Activated B cell treated with CpG ODN at 0.5 μM for 24 hours (primary cell): ENCODE measurements around the gene NQO2. TPM values are rescaled to one million over a fixed set of nuclear protein-coding genes. Genes with fewer than 3 reads are reported as not detected.

ENCODE experiments used
- ATAC-seq: fragments of 200-7000 bp; cut with Tn5 transposase; one replicate; pipeline ENCODE4 v1.10.0; 2021; ENCODE audit warnings: low read depth, mild to moderate bottlenecking, moderate library complexity
- CTCF ChIA-PET: fragments of 350-600 bp; sonication (Branson Sonifier 250); formaldehyde crosslinking; loops from one replicate; lab custom pipeline; 2021; ENCODE audit warnings: antibody characterized with exemption; lab: Charles Lee
- POLR2A ChIA-PET: fragments of 350-600 bp; sonication (Branson Sonifier 250); formaldehyde crosslinking; loops from one replicate; lab custom pipeline; 2021; ENCODE audit warnings: antibody characterized with exemption; lab: Charles Lee
- DNase-seq: peaks from one replicate; pipeline ENCODE4 v3.0.0; 2022
- H3K27ac Mint-ChIP-seq: one replicate; pipeline ENCODE4 v1.8.0; 2020; ENCODE audit warnings: mixed read lengths
- H3K27me3 Mint-ChIP-seq: one replicate; pipeline ENCODE4 v1.8.0; 2021; ENCODE audit warnings: mixed read lengths
- H3K36me3 Mint-ChIP-seq: one replicate; pipeline ENCODE4 v1.8.0; 2021; ENCODE audit warnings: low read depth, mixed read lengths
- H3K4me1 Mint-ChIP-seq: one replicate; pipeline ENCODE4 v1.8.0; 2021; ENCODE audit warnings: mixed read lengths
- H3K4me3 Mint-ChIP-seq: one replicate; pipeline ENCODE4 v1.8.0; 2020; ENCODE audit warnings: mild to moderate bottlenecking, mixed read lengths
- H3K9me3 Mint-ChIP-seq: one replicate; pipeline ENCODE4 v1.8.0; 2020; ENCODE audit warnings: mixed read lengths
- CTCF ChIP-seq: fragments of 200-600 bp; IDR thresholded peaks from one replicate; pipeline ENCODE4 v1.8.0; 2022; ENCODE audit warnings: antibody characterized with exemption, mild to moderate bottlenecking
- intact Hi-C: fragments of 100-400 bp; cut with micrococcal nuclease; formaldehyde crosslinking; loops from one replicate; pipeline ENCODE4 v1.15.1; 2024
- total RNA-seq: library from RNA; stranded (reverse); gene quantifications from 2 replicates; pipeline ENCODE4 v1.2.3, GENCODE V29; 2022

The NQO2 gene
- total RNA-seq, 1 donor from 2014 or later, result 12.3 TPM

DNA sequence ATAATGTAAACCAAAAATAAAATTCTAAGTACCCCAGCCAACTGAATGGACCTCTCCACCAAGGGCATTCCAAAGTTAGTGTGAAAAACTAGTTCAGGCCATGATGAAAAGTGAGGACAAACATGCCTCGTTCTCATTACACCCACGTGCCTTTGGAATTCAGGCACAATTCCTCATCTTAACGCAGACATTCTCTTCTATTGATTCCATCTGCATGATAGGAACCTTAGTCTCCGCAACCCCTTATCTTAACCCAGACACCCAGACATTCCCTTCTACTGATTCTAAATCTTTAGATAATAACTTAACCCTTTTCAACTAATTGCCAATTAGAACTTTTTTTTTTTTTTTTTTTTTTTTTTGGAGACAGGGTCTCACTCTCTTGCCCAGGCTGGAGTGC is 20.8 kb upstream of the NQO2 start:
- H3K27ac Mint-ChIP-seq, result no peak overlapping the region
- POLR2A ChIA-PET, result interaction anchor here (0.7 kb wide), 1 partner anchor 10 kb away, joined by 15 read pairs; no protein-coding TSS in a partner anchor

GRCh38 chr6:2979819-2980464 is 19.8 kb upstream of the NQO2 start:
- no peak for TF ChIP-seq CTCF
- peaks cover 20% of the 10 kb centered on the region for H3K27me3 Mint-ChIP-seq
- ATAC-seq (no peak), DNase-seq (no peak)
- no peak overlapping the region for H3K4me3 Mint-ChIP-seq
- POLR2A ChIA-PET, result interaction anchor here (0.7 kb wide), 2 partner anchors 9 kb away, joined by 3 to 15 read pairs; partner anchors contain the start of gene SERPINB6
- no peaks in the 10 kb centered on the region for H3K9me3 Mint-ChIP-seq
- no peak overlapping the region for H3K27ac Mint-ChIP-seq
- CTCF ChIA-PET, result interaction anchor here (0.7 kb wide), 1 partner anchor 1044 kb away, joined by 3 read pairs; no protein-coding TSS in a partner anchor
- H3K36me3 Mint-ChIP-seq, result no peaks in the 10 kb centered on the region
- intact Hi-C loops, result no loop called here
- no peaks in the 10 kb centered on the region for H3K4me1 Mint-ChIP-seq

More for the DNA sequence above, 20.8 kb upstream of the NQO2 start:
- Mint-ChIP-seq H3K4me1 (no peaks in the 10 kb centered on the region), H3K27me3 (peaks cover 20% of the 10 kb centered on the region), H3K9me3 (no peaks in the 10 kb centered on the region), H3K4me3 (no peak overlapping the region), H3K36me3 (no peaks in the 10 kb centered on the region)
- intact Hi-C loops, result no loop called here
- DNase-seq (no peak), ATAC-seq (no peak)
- CTCF ChIA-PET, result interaction anchor here (0.7 to 1.3 kb wide), 2 partner anchors 27 to 1043 kb away, joined by 3 to 4 read pairs; no protein-coding TSS in a partner anchor
- TF ChIP-seq CTCF, result no peak

DNA sequence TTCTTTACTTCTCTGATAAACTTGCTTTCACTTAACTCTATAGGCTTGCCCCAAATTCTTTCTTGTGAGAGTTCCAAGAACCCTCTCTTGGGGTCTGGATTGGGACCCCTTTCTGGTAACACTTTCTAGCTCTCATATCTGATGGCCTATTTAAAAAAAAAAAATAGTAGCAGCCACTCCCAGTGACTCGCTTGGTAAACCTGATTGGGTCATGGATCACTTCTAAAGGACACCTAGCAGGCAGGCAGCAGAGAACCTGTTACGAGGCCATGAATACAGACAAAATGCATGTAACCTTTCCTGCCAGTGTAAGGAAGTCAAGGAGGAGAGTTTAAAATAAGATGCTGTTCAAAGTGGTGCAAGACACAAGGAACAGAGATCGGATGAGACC is 19.2 kb upstream of the NQO2 start:
- no peaks in the 10 kb centered on the region for H3K9me3 Mint-ChIP-seq
- ATAC-seq (no peak), DNase-seq (no peak)
- H3K4me1 Mint-ChIP-seq, result no peaks in the 10 kb centered on the region
- POLR2A ChIA-PET, result interaction anchor here (0.7 kb wide), 1 partner anchor 9 kb away, joined by 3 read pairs; the partner anchor contains the start of gene SERPINB6
- intact Hi-C loops, result no loop called here
- TF ChIP-seq CTCF, result no peak
- H3K4me3 Mint-ChIP-seq, result no peak overlapping the region
- CTCF ChIA-PET, result interaction anchor here (1.1 kb wide), 1 partner anchor 134 kb away, joined by 3 read pairs; no protein-coding TSS in a partner anchor
- H3K27ac Mint-ChIP-seq, result no peak overlapping the region
- peaks cover 20% of the 10 kb centered on the region for H3K27me3 Mint-ChIP-seq
- H3K36me3 Mint-ChIP-seq, result no peaks in the 10 kb centered on the region

- Mint-ChIP-seq H3K9me3 (no peaks in the 10 kb centered on the region), H3K4me1 (peaks cover 2% of the 10 kb centered on the region), H3K4me3 (no peak overlapping the region), H3K27me3 (peaks cover 14% of the 10 kb centered on the region), H3K36me3 (no peaks in the 10 kb centered on the region), H3K27ac (no peak overlapping the region)
- DNase-seq (no peak), ATAC-seq (no peak)
- CTCF ChIA-PET, result interaction anchor here (1.3 kb wide), 1 partner anchor 30 kb away, joined by 4 read pairs; no protein-coding TSS in a partner anchor
- intact Hi-C loops, result no loop called here
- POLR2A ChIA-PET, result no interaction called here
- no peak for TF ChIP-seq CTCF
These were observed 17.1 kb upstream of the NQO2 start for GRCh38 chr6:2982426-2983117.
